Measurements from ENCODE around the gene COA1.
"Not testable (repeated sequence)": the region's sequence is repeated elsewhere in the genome, so short reads cannot be mapped to it uniquely, and the experiment has no call there.

Gene COA1

GRCh38 chr7:43686991-43687390 is 42.3 kb downstream of the COA1 start:
- DNase-seq, result no peak

GRCh38 chr7:43680736-43681135 is 48.6 kb downstream of the COA1 start:
- DNase-seq, result no peak

- DNase-seq, result no peak
These were observed 49.9 kb downstream of the COA1 start for GRCh38 chr7:43679210-43680068.

- no peak for DNase-seq
These were observed 51.0 kb downstream of the COA1 start for GRCh38 chr7:43678315-43678714.

- no peak for DNase-seq
These were observed 51.5 kb downstream of the COA1 start for GRCh38 chr7:43677864-43678263.

- DNase-seq, result no peak
These were observed 54.5 kb downstream of the COA1 start for GRCh38 chr7:43674559-43675436.

GRCh38 chr7:43673243-43673976 is 55.9 kb downstream of the COA1 start:
- DNase-seq, result not testable (repeated sequence)

- DNase-seq, result no peak
These were observed 57.8 kb downstream of the COA1 start for GRCh38 chr7:43671521-43671920.

GRCh38 chr7:43669286-43670081 is 59.8 kb downstream of the COA1 start:
- no peak for DNase-seq

GRCh38 chr7:43668035-43668434 is 61.3 kb downstream of the COA1 start:
- no peak for DNase-seq

- no peak for DNase-seq
These were observed 62.4 kb downstream of the COA1 start for GRCh38 chr7:43666938-43667337.

- no peak for DNase-seq
These were observed 64.6 kb downstream of the COA1 start for GRCh38 chr7:43664681-43665080.

- DNase-seq, result no peak
These were observed 69.2 kb downstream of the COA1 start for GRCh38 chr7:43660141-43660540.

- no peak for DNase-seq
These were observed 69.8 kb downstream of the COA1 start for GRCh38 chr7:43659549-43659896.

- no peak for DNase-seq
These were observed 70.4 kb downstream of the COA1 start for GRCh38 chr7:43658718-43659548.

GRCh38 chr7:43656997-43657396 is 72.3 kb downstream of the COA1 start:
- no peak for DNase-seq

- no peak for DNase-seq
These were observed 73.7 kb downstream of the COA1 start for GRCh38 chr7:43655584-43655983.

- no peak for DNase-seq
These were observed 75.3 kb downstream of the COA1 start for GRCh38 chr7:43653891-43654504.

- no peak for DNase-seq
These were observed 75.9 kb downstream of the COA1 start for GRCh38 chr7:43653466-43653865.

GRCh38 chr7:43652364-43652763 is 77.0 kb downstream of the COA1 start:
- DNase-seq, result no peak

- DNase-seq, result no peak
These were observed 78.8 kb downstream of the COA1 start for GRCh38 chr7:43650457-43651052.
